Ascending aorta (tissue), 2 donors: ENCODE measurements around the gene NTMT1. TPM values are rescaled to one million over a fixed set of nuclear protein-coding genes. Genes with fewer than 3 reads are reported as not detected.
A peak's percentile ranks its signal among the peaks of the same experiment; 100 is the strongest.

Source experiments
- DNase-seq, 2 donors: peaks; one replicate each; pipeline ENCODE4 v3.0.0-alpha.2; 2019; ENCODE audit warnings: low spot score in 2 of 2
- H3K27ac ChIP-seq, 2 donors: fragments of 200-600 bp; sonication (generic); one replicate each; pipeline ENCODE4 v1.5.1; 2016 to 2017; ENCODE audit warnings: mild to moderate bottlenecking in 1 of 2
- H3K27me3 ChIP-seq: fragments of 200-600 bp; sonication (generic); one replicate; pipeline ENCODE4 v1.5.1; 2017
- H3K36me3 ChIP-seq, 2 donors: fragments of 200-600 bp; sonication (generic); one replicate each; pipeline ENCODE4 v1.5.1; 2016
- H3K4me1 ChIP-seq, 2 donors: fragments of 200-600 bp; sonication (generic); one replicate each; pipeline ENCODE4 v1.5.1; 2016 to 2017; ENCODE audit warnings: mild to moderate bottlenecking in 1 of 2
- H3K4me3 ChIP-seq, 2 donors: fragments of 200-600 bp; sonication (generic); one replicate each; pipeline ENCODE4 v1.5.1; 2016 to 2017; ENCODE audit warnings: mild to moderate bottlenecking in 1 of 2
- H3K9me3 ChIP-seq, 2 donors: fragments of 200-600 bp; sonication (generic); one replicate each; pipeline ENCODE4 v1.5.1; 2016
- CTCF ChIP-seq, 3 experiments: fragments of 200-600 bp in 2 of 3; fragments of 450-650 bp in 1 of 3; sonication (generic) in 2 of 3; IDR thresholded peaks; one replicate each; pipeline ENCODE4 v1.5.1; 2016 to 2019; ENCODE audit warnings: antibody characterized with exemption in 3 of 3, mild to moderate bottlenecking in 1 of 3, moderate library complexity in 1 of 3
- intact Hi-C: fragments of 100-400 bp; cut with DNase I; formaldehyde crosslinking; loops from one replicate; pipeline ENCODE4 v1.15.1; 2023
- total RNA-seq: library from RNA; depleted of rRNA; stranded (reverse); fragments of >200 nt; gene quantifications from one replicate; pipeline ENCODE4 v1.1.0, GENCODE V29; 2016

NTMT1 gene
- total RNA-seq, 1 donor from 2014 or later = 6.9 TPM

GRCh38 chr9:129623331-129623730 lies 2.6 kb upstream of the NTMT1 start:
- H3K9me3 ChIP-seq = no peaks in the 10 kb centered on the region
- DNase-seq = no peak
- no peak overlapping the region for H3K27ac ChIP-seq
- no peak for TF ChIP-seq CTCF (IDR thresholded peaks at IDR 0.05)
- no peaks in the 10 kb centered on the region for H3K36me3 ChIP-seq
- no peak overlapping the region for H3K4me3 ChIP-seq
- H3K4me1 ChIP-seq = peaks cover 11 to 29% of the 10 kb centered on the region in 2 donors
- H3K27me3 ChIP-seq = no peaks in the 10 kb centered on the region
- intact Hi-C loops = no loop called here

- DNase-seq = no peak
- intact Hi-C loops = no loop called here
These were observed 1.7 kb upstream of the NTMT1 start for GRCh38 chr9:129624168-129624759.

GRCh38 chr9:129624947-129625346 lies 1.0 kb upstream of the NTMT1 start:
- Histone ChIP-seq H3K9me3 (no peaks in the 10 kb centered on the region), H3K4me3 (peak overlapping the region in 1 of 2 donors; percentile 70), H3K27ac (no peak overlapping the region), H3K27me3 (no peaks in the 10 kb centered on the region), H3K4me1 (peaks cover 11 to 30% of the 10 kb centered on the region in 2 donors), H3K36me3 (no peaks in the 10 kb centered on the region)
- intact Hi-C loops = loop anchor here (5.0 kb wide), 1 partner anchor 448 kb away; the partner anchor contains the start of gene IER5L
- no peak for DNase-seq
- TF ChIP-seq CTCF (IDR thresholded peaks at IDR 0.05) = no peak

More at GRCh38 chr9:129624168-129624759, 1.7 kb upstream of the NTMT1 start:
- H3K27me3 ChIP-seq = no peaks in the 10 kb centered on the region
- H3K4me3 ChIP-seq = no peak overlapping the region
- peaks cover 11 to 31% of the 10 kb centered on the region in 2 donors for H3K4me1 ChIP-seq
- no peaks in the 10 kb centered on the region for H3K36me3 ChIP-seq
- no peaks in the 10 kb centered on the region for H3K9me3 ChIP-seq
- peak; percentile 48 to 79 (median 69) for TF ChIP-seq CTCF (IDR thresholded peaks at IDR 0.05)
- H3K27ac ChIP-seq = peak overlapping the region in 1 of 2 donors; percentile 14

GRCh38 chr9:129626625-129627284 lies 792 bp downstream of the NTMT1 start:
- TF ChIP-seq CTCF (IDR thresholded peaks at IDR 0.05) = no peak
- Histone ChIP-seq H3K27me3 (no peaks in the 10 kb centered on the region), H3K4me3 (peak overlapping the region; percentile 70 to 97), H3K4me1 (peaks cover 4 to 22% of the 10 kb centered on the region in 2 donors), H3K27ac (peak overlapping the region; percentile 81 to 97), H3K9me3 (no peaks in the 10 kb centered on the region), H3K36me3 (peaks cover 0 to 4% of the 10 kb centered on the region in 2 donors)
- intact Hi-C loops = loop anchor here (1.0 to 5.0 kb wide), 2 partner anchors 16 to 449 kb away; partner anchors contain the start of genes ASB6 and IER5L
- DNase-seq = no peak

- peak overlapping the region; percentile 70 to 97 for H3K4me3 ChIP-seq
- no peak for DNase-seq
- H3K9me3 ChIP-seq = no peaks in the 10 kb centered on the region
- H3K27me3 ChIP-seq = no peaks in the 10 kb centered on the region
- peaks cover 1 to 8% of the 10 kb centered on the region in 2 donors for H3K36me3 ChIP-seq
- no peak overlapping the region for H3K27ac ChIP-seq
- intact Hi-C loops = loop anchor here (5.0 kb wide), 1 partner anchor 450 kb away; the partner anchor contains the start of gene IER5L
- TF ChIP-seq CTCF (IDR thresholded peaks at IDR 0.05) = no peak
- H3K4me1 ChIP-seq = peaks cover 4 to 22% of the 10 kb centered on the region in 2 donors
These were observed 1.8 kb downstream of the NTMT1 start for GRCh38 chr9:129627556-129628440.
